Measurements from ENCODE around the gene CHST11. TPM values are rescaled to one million over a fixed set of nuclear protein-coding genes. Genes with fewer than 3 reads are reported as not detected.
A peak's percentile ranks its signal among the peaks of the same experiment; 100 is the strongest.
"Not testable (repeated sequence)": the region's sequence is repeated elsewhere in the genome, so short reads cannot be mapped to it uniquely, and the experiment has no call there.

Gene CHST11
- total RNA-seq, 1 donor from 2014 or later: 20.6 TPM

- DNase-seq (ENCODE audit: low read depth): not testable (repeated sequence)
Measured at GRCh38 chr12:104564662-104565061, 107.9 kb downstream of the CHST11 start.

DNA sequence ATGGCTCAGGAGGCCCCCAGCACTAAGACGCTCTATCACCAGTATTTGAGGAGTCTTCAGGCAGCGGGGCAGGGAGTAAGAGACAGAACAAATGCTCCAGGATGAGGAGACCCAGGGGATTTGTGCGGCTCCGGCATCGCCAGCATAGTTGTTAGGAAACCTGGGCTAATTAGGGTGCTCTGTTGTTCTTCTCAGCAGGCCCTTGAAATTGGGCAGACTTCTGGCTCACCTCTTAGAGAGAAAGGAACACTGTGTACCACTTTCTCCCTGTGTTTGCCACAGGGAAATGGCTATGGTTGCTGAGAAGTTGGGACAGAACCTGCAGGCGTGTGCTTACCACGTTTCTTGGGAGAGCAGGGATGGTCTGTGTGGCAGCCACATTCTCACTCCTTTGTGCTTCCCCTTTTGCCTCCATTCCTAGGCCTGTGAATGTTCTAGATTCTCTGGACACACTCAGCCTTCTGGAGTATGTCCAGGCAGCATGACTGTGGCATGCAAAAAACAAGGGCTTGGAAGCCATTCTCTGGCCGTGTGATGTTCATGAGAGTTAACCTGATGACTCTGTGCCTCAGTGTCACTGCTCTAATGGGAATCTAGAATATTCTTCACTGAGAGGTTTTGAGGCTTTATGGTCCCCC is 109.0 kb downstream of the CHST11 start:
- no peak for DNase-seq (ENCODE audit: low read depth)

GRCh38 chr12:104566244-104566993 is 109.7 kb downstream of the CHST11 start:
- no peak for DNase-seq (ENCODE audit: low read depth)

GRCh38 chr12:104567832-104568486 is 111.2 kb downstream of the CHST11 start:
- DNase-seq (ENCODE audit: low read depth): no peak

DNA sequence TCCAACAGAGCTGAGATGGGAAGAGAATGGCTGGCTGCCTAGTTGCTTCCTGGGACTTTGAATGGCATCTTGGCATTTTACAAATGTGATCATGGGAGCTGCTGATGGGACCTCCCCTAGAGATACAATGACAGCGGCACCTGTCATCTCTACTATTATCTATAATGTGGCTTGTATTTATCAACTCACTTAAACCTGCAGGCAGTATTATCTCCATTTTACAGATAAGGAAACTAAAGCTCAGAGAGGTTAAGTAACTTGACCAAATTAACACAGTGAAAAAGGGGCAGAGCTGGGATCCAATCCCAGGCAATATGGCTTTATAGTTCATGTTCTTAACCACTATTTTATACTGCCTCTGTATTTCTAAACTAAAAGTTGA is 111.7 kb downstream of the CHST11 start:
- no peak for DNase-seq (ENCODE audit: low read depth)

DNA sequence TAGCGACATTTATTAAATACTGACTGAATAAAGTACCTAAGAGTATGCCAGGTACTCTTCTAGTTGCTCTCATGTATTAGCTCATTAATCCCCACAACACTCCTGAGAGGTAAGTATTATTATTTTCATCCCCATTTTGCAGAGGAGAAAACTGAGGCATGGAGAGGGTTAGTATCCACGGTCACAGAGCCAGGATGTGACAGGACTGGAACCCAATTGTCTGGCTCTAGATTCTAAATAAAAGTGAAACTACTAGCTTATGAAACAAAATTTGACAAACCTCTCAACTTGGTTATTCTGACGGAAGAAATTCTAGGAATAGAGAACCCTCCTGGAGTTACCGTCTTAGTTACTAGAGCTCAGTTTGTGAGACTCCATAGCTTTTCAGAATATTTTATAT is 112.2 kb downstream of the CHST11 start:
- no peak for DNase-seq (ENCODE audit: low read depth)

GRCh38 chr12:104569346-104570173 is 112.8 kb downstream of the CHST11 start:
- DNase-seq (ENCODE audit: low read depth): no peak

- DNase-seq (ENCODE audit: low read depth): no peak
Measured at GRCh38 chr12:104570174-104570907, 113.6 kb downstream of the CHST11 start.

DNA sequence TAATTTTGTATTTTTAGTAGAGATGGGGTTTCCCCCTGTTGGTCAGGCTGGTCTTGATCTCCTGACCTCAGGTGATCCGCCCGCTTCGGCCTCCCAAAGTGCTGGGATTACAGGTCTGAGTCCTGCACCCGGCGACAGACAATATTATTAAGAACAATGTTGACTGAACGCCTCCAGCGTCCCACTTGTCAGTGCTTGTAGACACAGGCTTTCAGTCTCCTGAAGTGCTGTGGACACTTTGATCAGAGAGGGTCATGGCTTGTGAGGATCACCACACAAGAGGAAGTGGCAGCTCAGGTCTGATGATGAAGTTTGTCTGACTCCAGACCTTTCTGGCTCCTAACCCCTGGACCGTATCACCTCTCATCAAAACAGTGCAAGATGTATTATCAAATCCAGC is 114.6 kb downstream of the CHST11 start:
- DNase-seq (ENCODE audit: low read depth): no peak

GRCh38 chr12:104574353-104574752 is 117.6 kb downstream of the CHST11 start:
- DNase-seq (ENCODE audit: low read depth): not testable (repeated sequence)

DNA sequence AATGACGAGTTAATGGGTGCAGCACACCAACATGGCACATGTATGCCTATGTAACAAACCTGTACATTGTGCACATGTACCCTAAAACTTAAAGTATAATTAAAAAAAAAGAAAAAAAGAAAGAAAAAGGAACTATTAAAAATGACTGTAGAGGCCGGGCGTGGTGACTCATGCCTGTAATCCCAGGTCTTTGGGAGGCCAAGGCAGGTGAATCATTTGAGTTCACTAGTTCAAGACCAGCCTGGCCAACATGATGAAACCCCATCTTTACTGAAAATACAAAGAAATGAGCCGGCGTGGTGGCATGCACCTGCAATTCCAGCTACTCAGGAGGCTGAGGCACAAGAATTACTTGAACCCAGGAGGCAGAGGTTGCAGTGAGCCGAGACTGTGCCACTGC is 118.0 kb downstream of the CHST11 start:
- not testable (repeated sequence) for DNase-seq (ENCODE audit: low read depth)

GRCh38 chr12:104575442-104576186 is 118.9 kb downstream of the CHST11 start:
- no peak for DNase-seq (ENCODE audit: low read depth)

DNA sequence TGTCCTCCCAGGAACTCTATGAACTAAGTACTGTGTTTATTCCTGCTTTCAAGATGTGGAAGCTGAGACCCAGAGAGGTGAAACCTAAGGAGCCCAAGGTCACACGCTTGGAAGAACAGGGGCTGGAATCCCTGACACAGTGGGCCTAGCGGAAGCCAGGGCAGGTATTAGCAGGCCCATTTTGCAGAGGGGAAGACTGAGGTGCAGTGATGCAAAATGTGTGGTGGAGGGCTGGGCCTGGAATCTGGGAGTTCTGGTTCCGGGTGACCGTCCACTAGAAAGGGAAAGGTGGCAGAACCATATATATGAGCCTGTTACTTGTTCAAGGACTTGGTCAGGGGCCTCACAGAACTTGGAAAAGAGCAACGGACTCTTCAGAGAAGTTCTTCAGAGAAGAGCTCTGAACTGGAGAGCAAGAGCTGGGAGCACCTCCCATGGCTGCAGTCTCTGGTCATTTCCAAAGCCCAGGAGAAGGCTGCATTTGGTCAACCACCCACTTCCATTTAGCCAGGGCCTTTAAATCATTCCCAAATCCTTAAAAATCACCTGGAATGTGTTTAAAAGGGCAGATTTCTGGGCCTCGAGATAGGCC is 119.5 kb downstream of the CHST11 start:
- no peak for DNase-seq (ENCODE audit: low read depth)

DNA sequence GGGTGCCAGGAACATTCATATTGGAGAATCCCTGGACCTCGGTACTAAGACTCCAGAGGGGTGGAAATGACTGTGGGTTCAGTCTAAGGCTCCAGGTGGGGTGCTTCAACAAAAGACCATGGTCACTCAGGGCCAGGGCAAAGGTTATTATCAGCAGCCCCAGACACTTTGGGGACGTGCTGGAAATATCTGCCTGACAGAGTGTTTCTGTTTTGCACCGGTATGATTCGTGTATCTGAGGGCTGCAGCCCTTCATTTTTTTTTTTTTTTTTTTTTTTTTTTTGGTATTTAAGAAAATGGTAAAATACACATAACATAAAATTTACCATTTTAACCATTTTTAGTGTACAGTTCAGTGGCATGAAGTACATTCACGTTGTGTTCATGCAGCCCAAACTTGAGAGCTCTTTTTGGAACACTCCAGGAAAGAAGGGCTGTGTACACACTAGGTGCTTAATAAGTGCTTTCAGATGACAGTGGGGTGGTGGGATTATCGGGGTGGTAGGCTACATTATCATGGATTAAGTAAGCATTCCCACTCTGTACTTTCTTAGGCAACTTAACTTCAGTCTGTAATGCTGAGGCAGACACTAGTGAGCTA is 120.3 kb downstream of the CHST11 start:
- no peak for DNase-seq (ENCODE audit: low read depth)

DNA sequence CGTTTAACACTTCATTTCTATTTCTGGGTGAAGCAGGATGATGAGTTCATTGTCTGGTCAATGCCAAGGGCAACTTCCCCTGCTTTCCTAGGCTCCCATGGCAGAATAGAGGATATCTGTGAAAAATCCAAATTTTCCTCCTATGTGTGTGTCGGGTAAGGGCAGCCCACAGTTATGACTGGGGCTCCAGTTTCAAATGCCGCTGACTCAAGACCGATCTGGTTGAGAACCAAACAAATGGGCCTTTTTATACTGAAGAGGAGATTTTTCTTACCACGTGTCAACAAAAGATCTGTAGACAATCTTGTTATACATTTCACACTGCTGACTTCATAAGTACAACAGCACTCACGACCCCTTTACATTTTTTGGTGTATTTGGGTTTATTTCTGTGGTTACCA is 120.8 kb downstream of the CHST11 start:
- DNase-seq (ENCODE audit: low read depth): no peak

- DNase-seq (ENCODE audit: low read depth): peak; percentile 67
Measured at GRCh38 chr12:104578453-104578852, 121.7 kb downstream of the CHST11 start.

- no peak for DNase-seq (ENCODE audit: low read depth)
Measured at GRCh38 chr12:104579718-104580495, 123.2 kb downstream of the CHST11 start.

DNA sequence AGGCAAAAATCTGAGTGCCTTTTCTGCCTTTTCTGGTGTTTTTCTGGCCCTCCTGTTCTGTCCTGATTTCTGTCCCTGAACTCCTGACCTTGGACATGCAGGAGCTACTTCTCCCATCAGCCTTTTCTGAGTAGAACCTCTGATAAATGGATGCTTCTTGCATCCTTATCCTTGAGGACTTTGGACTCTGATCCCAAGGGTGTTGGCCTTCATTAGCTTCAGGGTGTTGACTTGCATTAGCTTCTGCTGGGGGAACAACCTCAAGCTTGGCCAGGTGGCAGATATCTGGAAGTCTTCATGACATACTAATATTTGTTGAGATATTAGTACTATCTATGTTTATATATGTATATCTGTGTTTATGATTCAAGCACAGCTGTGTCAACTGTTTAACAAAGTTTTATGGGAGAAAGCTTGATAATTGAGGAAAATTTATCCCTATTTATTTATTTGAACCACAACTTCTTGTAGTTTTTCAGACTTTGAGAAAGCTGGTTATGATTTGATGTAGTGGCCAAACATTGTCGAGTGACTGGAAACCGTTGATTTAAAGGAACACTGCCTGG is 124.3 kb downstream of the CHST11 start:
- DNase-seq (ENCODE audit: low read depth): no peak

GRCh38 chr12:104582739-104583138 is 126.0 kb downstream of the CHST11 start:
- DNase-seq (ENCODE audit: low read depth): peak; percentile 59
